Neural cell (in vitro differentiated cells): Measurements from ENCODE around the gene TAOK1. TPM values are rescaled to one million over a fixed set of nuclear protein-coding genes. Genes with fewer than 3 reads are reported as not detected.

Source experiments
- H2AFZ ChIP-seq: fragments of 200-600, 300-800 bp; sonication (generic), shearing (Covaris generic); 2 replicates; pipeline ENCODE4 v1.6.0; 2014; ENCODE audit warnings: low read depth, mild to moderate bottlenecking, antibody characterized with exemption, low read length, moderate library complexity
- H3F3A ChIP-seq: fragments of 200-600 bp; shearing (Covaris generic); 2 replicates; pipeline ENCODE4 v1.6.1; 2016; ENCODE audit warnings: mild to moderate bottlenecking, moderate library complexity, mixed read lengths, antibody characterized with exemption, low read length; ENCODE audit not compliant: insufficient read depth, poor library complexity, severe bottlenecking
- H3K27ac ChIP-seq: fragments of 200-600, 300-800 bp; sonication (generic), shearing (Covaris generic); 2 replicates; pipeline ENCODE4 v1.5.1; 2014; ENCODE audit warnings: mild to moderate bottlenecking, low read length, moderate library complexity
- H3K27me3 ChIP-seq: fragments of 300-800, 200-600 bp; sonication (generic), shearing (Covaris generic); 2 replicates; pipeline ENCODE4 v1.6.0; 2014; ENCODE audit warnings: mild to moderate bottlenecking, low read depth, low read length, moderate library complexity; ENCODE audit not compliant: insufficient read depth
- H3K36me3 ChIP-seq: fragments of 300-800, 200-600 bp; sonication (generic), shearing (Covaris generic); 2 replicates; pipeline ENCODE4 v1.5.1; 2014; ENCODE audit warnings: mild to moderate bottlenecking, antibody characterized with exemption, low read length, moderate library complexity; ENCODE audit not compliant: insufficient read depth
- H3K4me2 ChIP-seq: fragments of 300-800, 200-600 bp; sonication (generic), shearing (Covaris generic); 2 replicates; pipeline ENCODE4 v1.6.0; 2014; ENCODE audit warnings: mild to moderate bottlenecking, low read length
- H3K4me3 ChIP-seq: fragments of 300-800, 200-600 bp; sonication (generic), shearing (Covaris generic); 2 replicates; pipeline ENCODE4 v1.5.1; 2014; ENCODE audit warnings: mild to moderate bottlenecking, low read length, moderate library complexity
- H3K79me2 ChIP-seq: fragments of 200-600 bp; shearing (Covaris generic); replicated peaks from 2 replicates; pipeline ENCODE4 v1.6.0; 2014; ENCODE audit warnings: mild to moderate bottlenecking, low read length, moderate library complexity; ENCODE audit not compliant: insufficient read depth
- H3K9ac ChIP-seq: fragments of 300-800, 200-600 bp; sonication (generic), shearing (Covaris generic); 2 replicates; pipeline ENCODE4 v1.6.1; 2016; ENCODE audit warnings: mild to moderate bottlenecking, low read length, mixed read lengths
- H3K9me2 ChIP-seq: fragments of 200-600 bp; shearing (Covaris generic); 2 replicates; pipeline ENCODE4 v1.6.1; 2016; ENCODE audit warnings: mild to moderate bottlenecking, low read length, mixed read lengths; ENCODE audit not compliant: insufficient read depth
- H3K9me3 ChIP-seq: fragments of 200-600, 300-800 bp; sonication (generic), shearing (Covaris generic); 2 replicates; pipeline ENCODE4 v1.6.1; 2016; ENCODE audit warnings: mild to moderate bottlenecking, mixed run types, low read length, moderate library complexity, mixed read lengths
- H4K20me1 ChIP-seq: fragments of 200-600 bp; shearing (Covaris generic); 2 replicates; pipeline ENCODE4 v1.6.1; 2016; ENCODE audit warnings: mild to moderate bottlenecking, mixed run types; ENCODE audit not compliant: insufficient read depth
- CTCF ChIP-seq: fragments of 450-650 bp; IDR thresholded peaks from 2 replicates; pipeline ENCODE4 v1.5.1; 2014; ENCODE audit warnings: antibody characterized with exemption, mild to moderate bottlenecking, moderate library complexity; ENCODE audit not compliant: poor library complexity, severe bottlenecking
- EP300 ChIP-seq: fragments of 450-650 bp; conservative IDR thresholded peaks from 2 replicates; pipeline ENCODE4 v1.6.1; 2014; ENCODE audit warnings: antibody characterized with exemption, mild to moderate bottlenecking, moderate library complexity; ENCODE audit not compliant: poor library complexity, severe bottlenecking
- EZH2 ChIP-seq: fragments of 200-600, 300-800 bp; shearing (Covaris generic), sonication (generic); IDR thresholded peaks from 2 replicates; pipeline ENCODE4 v1.6.1; 2014; ENCODE audit warnings: antibody characterized with exemption, low read length, borderline replicate concordance, mild to moderate bottlenecking; ENCODE audit not compliant: insufficient read depth, poor library complexity, severe bottlenecking
- MXI1 ChIP-seq: fragments of 450-650 bp; conservative IDR thresholded peaks from 2 replicates; pipeline ENCODE4 v1.6.1; 2014; ENCODE audit warnings: antibody characterized with exemption, mild to moderate bottlenecking; ENCODE audit not compliant: poor library complexity, severe bottlenecking
- POLR2AphosphoS5 ChIP-seq: IDR thresholded peaks from 2 replicates; pipeline ENCODE4 v1.6.1; 2012
- RAD21 ChIP-seq: fragments of 450-650 bp; conservative IDR thresholded peaks from 2 replicates; pipeline ENCODE4 v1.6.1; 2014; ENCODE audit warnings: antibody characterized with exemption, mild to moderate bottlenecking, moderate library complexity
- REST ChIP-seq: IDR thresholded peaks from 2 replicates; pipeline ENCODE4 v1.6.1; 2012; ENCODE audit warnings: borderline replicate concordance
- SMC3 ChIP-seq: fragments of 450-650 bp; conservative IDR thresholded peaks from 2 replicates; pipeline ENCODE4 v1.6.1; 2014; ENCODE audit warnings: antibody characterized with exemption, mild to moderate bottlenecking, moderate library complexity; ENCODE audit not compliant: poor library complexity
- TAF1 ChIP-seq: IDR thresholded peaks from 2 replicates; pipeline ENCODE4 v1.6.1; 2012; ENCODE audit warnings: low read depth
- polyA plus RNA-seq: library from polyadenylated mRNA; depleted of rRNA; stranded (reverse); fragments of >200 nt; gene quantifications from 2 replicates; pipeline ENCODE4 v1.2.3, GENCODE V29; 2014

TAOK1 gene
- polyA plus RNA-seq, 1 donor from 2014 or later, result 53.2 TPM

GRCh38 chr17:29390851-29391631 is 878 bp downstream of the TAOK1 start:
- H3K4me3 ChIP-seq, result peak overlapping the region; percentile 74
- H3K4me2 ChIP-seq, result peak overlapping the region; percentile 86
- peak overlapping the region; percentile 99 for H3K9ac ChIP-seq
- no peaks in the 10 kb centered on the region for H3K9me2 ChIP-seq
- H3K9me3 ChIP-seq, result no peaks in the 10 kb centered on the region
- peak overlapping the region; percentile 93 for H3K27ac ChIP-seq
- peaks cover 30% of the 10 kb centered on the region for H4K20me1 ChIP-seq
- no peaks in the 10 kb centered on the region for H3K36me3 ChIP-seq
- no peaks in the 10 kb centered on the region for H3K27me3 ChIP-seq
- peak overlapping the region; percentile 65 for H2AFZ ChIP-seq
- TF ChIP-seq EZH2 (no peak), POLR2AphosphoS5 (peak; percentile 48)
- peaks cover 53% of the 10 kb centered on the region for H3K79me2 ChIP-seq
- H3F3A ChIP-seq, result no peaks in the 10 kb centered on the region

GRCh38 chr17:29393436-29393835 is 3.3 kb downstream of the TAOK1 start:
- H3K9me3 ChIP-seq, result no peaks in the 10 kb centered on the region
- H3K27ac ChIP-seq, result no peak overlapping the region
- peak overlapping the region; percentile 74 for H3K4me3 ChIP-seq
- no peak overlapping the region for H3K9ac ChIP-seq
- peaks cover 33% of the 10 kb centered on the region for H4K20me1 ChIP-seq
- no peaks in the 10 kb centered on the region for H3K9me2 ChIP-seq
- TF ChIP-seq MXI1 (no peak), POLR2AphosphoS5 (no peak), EP300 (no peak), REST (no peak), RAD21 (no peak), TAF1 (no peak), SMC3 (no peak), EZH2 (no peak), CTCF (no peak)
- H3K27me3 ChIP-seq, result no peaks in the 10 kb centered on the region
- H2AFZ ChIP-seq, result no peak overlapping the region
- H3K36me3 ChIP-seq, result no peaks in the 10 kb centered on the region
- H3F3A ChIP-seq, result no peaks in the 10 kb centered on the region
- H3K4me2 ChIP-seq, result peak overlapping the region; percentile 72
- peaks cover 73% of the 10 kb centered on the region for H3K79me2 ChIP-seq
